ENCODE data around the gene TMEM250.

- TF ChIP-seq EZH2 (IDR thresholded peaks at IDR 0.05; ENCODE audit: borderline replicate concordance, low read length) (no peak), CTCF (IDR thresholded peaks at IDR 0.05; ENCODE audit: low read length) (no peak)
Observed at GRCh38 chr9:136099542-136099941, 19.1 kb downstream of the TMEM250 start.

Data from OCI-LY1 (cell line).